Lower leg skin (tissue), 4 donors: ENCODE results near the gene BOD1. TPM values are rescaled to one million over a fixed set of nuclear protein-coding genes. Genes with fewer than 3 reads are reported as not detected.

Source experiments
- DNase-seq, 2 donors: peaks; one replicate each; pipeline ENCODE4 v3.0.0-alpha.2; 2019; ENCODE audit warnings: low spot score in 2 of 2
- H3K4me3 ChIP-seq: fragments of 200-600 bp; sonication (generic); 2 replicates; pipeline ENCODE4 v1.5.1; 2017; ENCODE audit warnings: mild to moderate bottlenecking, low read depth; ENCODE audit not compliant: poor library complexity, severe bottlenecking
- POLR2A ChIP-seq, 2 donors: fragments of 450-650 bp; IDR thresholded peaks; one replicate each; pipeline ENCODE4 v1.6.1; 2016 to 2017; ENCODE audit warnings: antibody characterized with exemption in 2 of 2, mild to moderate bottlenecking in 1 of 2, moderate library complexity in 1 of 2
- WGBS, 2 donors: methylation state at CpG; one replicate each; pipeline ENCODE4 v1.1.5; 2018; 5-methylcytosine and 5-hydroxymethylcytosine counted together
- intact Hi-C: fragments of 100-400 bp; cut with DNase I; formaldehyde crosslinking; loops from one replicate; pipeline ENCODE4 v1.15.0; 2023; ENCODE audit warnings: low total_unique reads
- total RNA-seq, 4 donors: library from RNA; depleted of rRNA; stranded (reverse); fragments of >200 nt; gene quantifications; one replicate each; pipeline ENCODE4 v1.1.0, GENCODE V29; 2016
- TF ChIP-seq, protein P1 (sequence below), 3 donors: fragments of 450-650 bp; IDR thresholded peaks; one replicate each; pipeline ENCODE4 v1.5.1; 2016; ENCODE audit warnings: antibody characterized with exemption in 3 of 3, mild to moderate bottlenecking in 3 of 3, moderate library complexity in 2 of 3

Gene BOD1
- total RNA-seq, 4 donors from 2014 or later, result 32.0 to 54.6 (median 42.8) TPM

DNA sequence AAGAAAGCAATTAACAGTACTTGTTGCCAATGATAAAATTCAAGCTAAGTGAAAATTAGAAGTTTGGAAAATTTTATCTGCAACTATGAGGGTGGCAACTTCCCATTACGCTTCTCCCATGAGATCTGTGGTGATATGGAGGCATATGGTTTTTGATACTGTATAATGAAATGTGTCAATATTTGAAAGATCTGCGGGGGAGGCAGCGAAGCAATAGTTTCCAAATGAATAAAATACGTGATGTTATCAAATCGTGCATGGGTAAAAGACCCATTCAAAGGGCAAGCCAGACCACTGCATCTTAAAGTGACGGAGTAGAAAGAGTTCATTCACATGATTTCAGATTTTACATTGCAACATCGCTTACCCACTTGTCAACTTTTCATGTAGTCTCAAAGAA is 20.9 kb upstream of the BOD1 start:
- DNase-seq, result peak in 1 of 2 donors; percentile 6
- no peak overlapping the region for H3K4me3 ChIP-seq
- no peak for TF ChIP-seq POLR2A (IDR thresholded peaks at IDR 0.05)
- TF ChIP-seq, protein P1, sequence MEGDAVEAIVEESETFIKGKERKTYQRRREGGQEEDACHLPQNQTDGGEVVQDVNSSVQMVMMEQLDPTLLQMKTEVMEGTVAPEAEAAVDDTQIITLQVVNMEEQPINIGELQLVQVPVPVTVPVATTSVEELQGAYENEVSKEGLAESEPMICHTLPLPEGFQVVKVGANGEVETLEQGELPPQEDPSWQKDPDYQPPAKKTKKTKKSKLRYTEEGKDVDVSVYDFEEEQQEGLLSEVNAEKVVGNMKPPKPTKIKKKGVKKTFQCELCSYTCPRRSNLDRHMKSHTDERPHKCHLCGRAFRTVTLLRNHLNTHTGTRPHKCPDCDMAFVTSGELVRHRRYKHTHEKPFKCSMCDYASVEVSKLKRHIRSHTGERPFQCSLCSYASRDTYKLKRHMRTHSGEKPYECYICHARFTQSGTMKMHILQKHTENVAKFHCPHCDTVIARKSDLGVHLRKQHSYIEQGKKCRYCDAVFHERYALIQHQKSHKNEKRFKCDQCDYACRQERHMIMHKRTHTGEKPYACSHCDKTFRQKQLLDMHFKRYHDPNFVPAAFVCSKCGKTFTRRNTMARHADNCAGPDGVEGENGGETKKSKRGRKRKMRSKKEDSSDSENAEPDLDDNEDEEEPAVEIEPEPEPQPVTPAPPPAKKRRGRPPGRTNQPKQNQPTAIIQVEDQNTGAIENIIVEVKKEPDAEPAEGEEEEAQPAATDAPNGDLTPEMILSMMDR (IDR thresholded peaks at IDR 0.05), result no peak
- intact Hi-C loops, result no loop called here
- WGBS, 2 donors, result 55 to 62% methylated on average over 7 of the region's 7 CpGs

DNA sequence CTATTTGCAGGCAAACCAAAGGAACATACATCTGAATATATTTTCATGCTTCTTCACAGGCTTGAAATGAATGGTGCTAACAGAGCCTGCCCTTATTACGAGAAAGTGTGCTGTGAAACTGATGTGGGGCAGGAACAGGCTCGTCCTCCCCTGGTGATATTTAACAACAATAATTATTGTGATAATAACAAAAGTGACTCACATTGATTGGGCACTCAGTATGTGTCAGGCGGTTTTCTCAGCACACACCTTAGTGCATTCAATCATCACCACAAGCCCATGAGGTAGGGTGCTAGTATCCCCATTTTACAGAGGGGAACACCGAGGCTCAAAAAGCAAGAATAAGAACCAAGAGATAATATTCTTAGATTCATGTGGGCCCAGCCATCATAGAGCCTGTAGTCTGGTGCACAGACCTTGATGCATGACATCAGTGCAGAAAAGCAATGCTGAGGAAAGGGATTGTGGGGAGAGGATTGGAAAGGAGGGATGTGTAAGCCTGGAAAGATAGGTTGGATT is 18.1 kb upstream of the BOD1 start:
- no peak overlapping the region for H3K4me3 ChIP-seq
- intact Hi-C loops, result no loop called here
- TF ChIP-seq, protein P1 (IDR thresholded peaks at IDR 0.05), result no peak
- TF ChIP-seq POLR2A (IDR thresholded peaks at IDR 0.05), result no peak
- peak in 1 of 2 donors; percentile 0 for DNase-seq
- WGBS, 2 donors, result 70 to 80% methylated on average over 4 of the region's 4 CpGs

DNA sequence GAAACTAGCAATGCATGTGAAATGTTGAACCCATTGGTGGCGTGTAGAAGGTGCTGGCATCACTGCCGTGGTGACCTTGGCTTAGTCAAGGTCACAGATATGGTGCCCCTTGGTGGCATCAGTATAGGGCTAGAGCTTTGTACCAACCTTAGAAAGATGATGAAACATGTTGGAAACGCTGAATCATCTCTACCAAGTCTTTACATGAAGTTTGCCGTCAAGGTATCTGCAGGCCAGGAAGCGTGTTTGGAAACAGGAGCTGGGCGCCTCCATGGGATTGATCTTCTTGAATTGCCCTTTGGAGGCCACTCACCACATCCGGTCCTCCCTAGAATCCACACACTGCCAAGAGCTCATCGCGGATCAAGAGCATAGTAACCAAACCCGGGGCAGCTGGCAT is 16.9 kb upstream of the BOD1 start:
- DNase-seq, result peak in 1 of 2 donors; percentile 77
- TF ChIP-seq POLR2A (IDR thresholded peaks at IDR 0.05), result no peak
- TF ChIP-seq, protein P1 (IDR thresholded peaks at IDR 0.05), result no peak
- H3K4me3 ChIP-seq, result no peak overlapping the region
- intact Hi-C loops, result no loop called here
- 61 to 64% methylated on average over 10 of the region's 10 CpGs for WGBS, 2 donors

DNA sequence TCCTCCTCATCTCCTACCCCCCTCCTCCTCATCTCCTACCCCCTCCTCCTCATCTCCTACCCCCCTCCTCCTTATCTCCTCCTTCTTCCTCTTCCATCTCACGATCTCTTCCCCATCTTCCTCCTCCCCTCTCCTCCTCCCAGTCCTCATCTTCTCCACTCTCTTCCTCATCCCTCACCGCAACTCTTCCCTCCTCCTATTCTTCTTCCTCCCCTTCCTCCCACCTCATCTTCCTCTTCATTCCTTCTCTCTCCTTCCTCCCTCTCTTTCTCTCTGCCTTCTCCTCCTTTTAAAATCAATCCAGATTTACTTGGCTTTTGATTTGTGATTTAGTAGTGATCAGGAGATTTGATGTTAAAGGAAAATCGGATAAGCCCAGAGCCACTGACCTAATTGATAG is 15.0 kb upstream of the BOD1 start:
- intact Hi-C loops, result no loop called here

DNA sequence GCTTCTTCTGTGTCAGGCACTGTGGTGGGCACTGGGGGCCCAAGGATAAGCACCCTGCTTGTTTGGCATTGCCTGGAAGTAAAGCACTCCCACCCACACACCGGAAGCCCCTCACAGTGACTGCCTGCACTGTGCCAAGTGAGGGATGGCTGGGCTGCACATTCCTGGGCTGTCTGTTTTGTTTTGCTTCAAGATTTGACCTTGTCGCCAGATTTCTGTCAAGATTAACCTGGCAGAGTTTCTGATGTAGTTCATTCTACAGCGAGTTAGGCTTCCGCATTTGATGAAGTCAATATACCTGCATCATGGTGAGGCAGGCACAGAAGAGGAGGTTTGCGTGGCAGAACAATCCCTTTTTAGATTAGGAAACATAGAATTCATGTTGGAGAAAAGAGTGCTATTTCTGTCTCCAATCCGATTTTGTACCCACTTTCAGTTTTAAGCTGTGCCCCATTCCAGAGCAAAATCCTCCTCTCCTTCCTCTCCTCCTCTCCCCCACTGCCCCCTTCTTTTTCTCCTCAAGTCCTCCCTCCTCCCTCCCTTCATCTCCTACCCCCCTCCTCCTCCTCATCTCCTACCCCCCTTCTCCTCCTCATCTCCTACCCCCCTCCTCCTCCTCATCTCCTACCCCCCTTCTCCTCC is 14.4 kb upstream of the BOD1 start:
- peak in 1 of 2 donors; percentile 43 for DNase-seq
- no peak overlapping the region for H3K4me3 ChIP-seq
- TF ChIP-seq, protein P1 (IDR thresholded peaks at IDR 0.05), result no peak
- TF ChIP-seq POLR2A (IDR thresholded peaks at IDR 0.05), result no peak
- WGBS, 2 donors, result 63 to 72% methylated on average over 6 of the region's 6 CpGs
- intact Hi-C loops, result no loop called here

More for the DNA sequence above, 15.0 kb upstream of the BOD1 start:
- 63 to 64% methylated on average over 3 of the region's 3 CpGs for WGBS, 2 donors
- DNase-seq, result no peak
- H3K4me3 ChIP-seq, result no peak overlapping the region
- TF ChIP-seq POLR2A (IDR thresholded peaks at IDR 0.05), result no peak
- TF ChIP-seq, protein P1 (IDR thresholded peaks at IDR 0.05), result no peak
